Camera-type eye (tissue), 1 donor: ENCODE measurements around the gene IFNG. TPM values are rescaled to one million over a fixed set of nuclear protein-coding genes. Genes with fewer than 3 reads are reported as not detected.

Experiments used
- total RNA-seq: library from RNA; depleted of rRNA; stranded (reverse); fragments of >200 nt; gene quantifications from one replicate; pipeline ENCODE4 v1.2.3, GENCODE V29; 2014

The IFNG gene
- total RNA-seq, result not detected

GRCh38 chr12:68159681-68160304, at the start of gene IFNG:
IFNG (minus strand) TSS chr12:68159740; CDS start chr12:68159615, 125 bp downstream.

Other genes starting within 250 kb of the IFNG start
- 4.9 TPM for gene IFNG-AS1, start 170.3 kb downstream of the IFNG start, total RNA-seq
- not detected for gene IL26, start 66.1 kb upstream of the IFNG start, total RNA-seq
- not detected for gene IL22, start 93.9 kb upstream of the IFNG start, total RNA-seq
- gene MDM1, start 172.6 kb upstream of the IFNG start, total RNA-seq, result 47.8 TPM